DOHH2 (cell line): Measurements from ENCODE around the gene SLC17A3.

ENCODE experiments used
- H3F3A ChIP-seq: fragments of 200-600 bp; sonication (generic), shearing (Covaris generic); 2 replicates; pipeline ENCODE4 v1.6.0; 2016; ENCODE audit warnings: antibody characterized with exemption, mild to moderate bottlenecking; ENCODE audit not compliant: control insufficient read depth, insufficient read depth
- H3K27ac ChIP-seq: fragments of 200-600 bp; sonication (generic); 2 replicates; pipeline ENCODE4 v1.5.1; 2014; ENCODE audit warnings: low read depth, mild to moderate bottlenecking, low read length, moderate library complexity
- H3K27me3 ChIP-seq: fragments of 200-600 bp; sonication (generic); 2 replicates; pipeline ENCODE4 v1.6.1; 2014; ENCODE audit warnings: mild to moderate bottlenecking, low read length, mixed read lengths; ENCODE audit not compliant: control insufficient read depth
- H3K36me3 ChIP-seq: fragments of 200-600 bp; sonication (generic); 2 replicates; pipeline ENCODE4 v1.6.1; 2014; ENCODE audit warnings: mild to moderate bottlenecking, low read length, moderate library complexity, mixed read lengths; ENCODE audit not compliant: control insufficient read depth
- H3K4me1 ChIP-seq: fragments of 200-600 bp; sonication (generic); 2 replicates; pipeline ENCODE4 v1.6.1; 2014; ENCODE audit warnings: mild to moderate bottlenecking, low read length, mixed read lengths; ENCODE audit not compliant: control insufficient read depth
- H3K4me2 ChIP-seq: fragments of 200-600 bp; sonication (generic); 2 replicates; pipeline ENCODE4 v1.6.0; 2014; ENCODE audit warnings: mild to moderate bottlenecking, low read length, moderate library complexity
- H3K4me3 ChIP-seq: fragments of 200-600 bp; sonication (generic); 2 replicates; pipeline ENCODE4 v1.5.1; 2014; ENCODE audit warnings: mild to moderate bottlenecking, low read length, mixed read lengths
- H3K79me2 ChIP-seq: fragments of 200-600 bp; sonication (generic); 2 replicates; pipeline ENCODE4 v1.6.1; 2014; ENCODE audit warnings: mild to moderate bottlenecking, low read length, mixed read lengths; ENCODE audit not compliant: control insufficient read depth
- H3K9me2 ChIP-seq: fragments of 200-600 bp; sonication (generic); replicated peaks from 2 replicates; pipeline ENCODE4 v1.6.1; 2014; ENCODE audit warnings: mild to moderate bottlenecking, low read length, mixed read lengths; ENCODE audit not compliant: control insufficient read depth
- H3K9me3 ChIP-seq: fragments of 200-600 bp; sonication (generic); 2 replicates; pipeline ENCODE4 v1.6.1; 2014; ENCODE audit warnings: antibody characterized with exemption, low read length, mixed read lengths; ENCODE audit not compliant: control insufficient read depth, insufficient read depth
- H4K20me1 ChIP-seq: fragments of 200-600 bp; sonication (generic); 2 replicates; pipeline ENCODE4 v1.6.0; 2014; ENCODE audit warnings: low read depth, mild to moderate bottlenecking, antibody characterized with exemption, low read length, moderate library complexity; ENCODE audit not compliant: control insufficient read depth, insufficient read depth
- EZH2phosphoT487 ChIP-seq: fragments of 200-600 bp; sonication (generic); IDR thresholded peaks from 2 replicates; pipeline ENCODE4 v1.6.1; 2017; ENCODE audit warnings: borderline replicate concordance, mild to moderate bottlenecking, antibody characterized with exemption, low read length, moderate library complexity, mixed read lengths
- TF ChIP-seq, protein P1 (sequence below): fragments of 200-600 bp; sonication (generic); IDR thresholded peaks from one replicate; pipeline ENCODE4 v1.5.1; 2014; ENCODE audit warnings: antibody characterized with exemption, mild to moderate bottlenecking, low read depth, low read length; ENCODE audit not compliant: poor library complexity, severe bottlenecking

The SLC17A3 gene

GRCh38 chr6:25903467-25904099 is 29.5 kb upstream of the SLC17A3 start:
- Histone ChIP-seq H3K36me3 (no peaks in the 10 kb centered on the region), H3F3A (no peaks in the 10 kb centered on the region), H3K79me2 (no peaks in the 10 kb centered on the region), H3K4me3 (no peak overlapping the region), H3K27ac (no peak overlapping the region), H3K9me3 (no peaks in the 10 kb centered on the region), H4K20me1 (no peaks in the 10 kb centered on the region), H3K9me2 (no peaks in the 10 kb centered on the region), H3K4me2 (no peak overlapping the region), H3K27me3 (peaks cover 3% of the 10 kb centered on the region; the same call in 1 of the 2 replicates), H3K4me1 (no peaks in the 10 kb centered on the region)
- TF ChIP-seq, protein P1, sequence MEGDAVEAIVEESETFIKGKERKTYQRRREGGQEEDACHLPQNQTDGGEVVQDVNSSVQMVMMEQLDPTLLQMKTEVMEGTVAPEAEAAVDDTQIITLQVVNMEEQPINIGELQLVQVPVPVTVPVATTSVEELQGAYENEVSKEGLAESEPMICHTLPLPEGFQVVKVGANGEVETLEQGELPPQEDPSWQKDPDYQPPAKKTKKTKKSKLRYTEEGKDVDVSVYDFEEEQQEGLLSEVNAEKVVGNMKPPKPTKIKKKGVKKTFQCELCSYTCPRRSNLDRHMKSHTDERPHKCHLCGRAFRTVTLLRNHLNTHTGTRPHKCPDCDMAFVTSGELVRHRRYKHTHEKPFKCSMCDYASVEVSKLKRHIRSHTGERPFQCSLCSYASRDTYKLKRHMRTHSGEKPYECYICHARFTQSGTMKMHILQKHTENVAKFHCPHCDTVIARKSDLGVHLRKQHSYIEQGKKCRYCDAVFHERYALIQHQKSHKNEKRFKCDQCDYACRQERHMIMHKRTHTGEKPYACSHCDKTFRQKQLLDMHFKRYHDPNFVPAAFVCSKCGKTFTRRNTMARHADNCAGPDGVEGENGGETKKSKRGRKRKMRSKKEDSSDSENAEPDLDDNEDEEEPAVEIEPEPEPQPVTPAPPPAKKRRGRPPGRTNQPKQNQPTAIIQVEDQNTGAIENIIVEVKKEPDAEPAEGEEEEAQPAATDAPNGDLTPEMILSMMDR: no peak
- TF ChIP-seq EZH2phosphoT487: no peak

GRCh38 chr6:25902071-25902470 is 28.0 kb upstream of the SLC17A3 start:
- TF ChIP-seq, protein P1: no peak
- no peak for TF ChIP-seq EZH2phosphoT487
- Histone ChIP-seq H3K4me1 (no peaks in the 10 kb centered on the region), H3K79me2 (no peaks in the 10 kb centered on the region)

DNA sequence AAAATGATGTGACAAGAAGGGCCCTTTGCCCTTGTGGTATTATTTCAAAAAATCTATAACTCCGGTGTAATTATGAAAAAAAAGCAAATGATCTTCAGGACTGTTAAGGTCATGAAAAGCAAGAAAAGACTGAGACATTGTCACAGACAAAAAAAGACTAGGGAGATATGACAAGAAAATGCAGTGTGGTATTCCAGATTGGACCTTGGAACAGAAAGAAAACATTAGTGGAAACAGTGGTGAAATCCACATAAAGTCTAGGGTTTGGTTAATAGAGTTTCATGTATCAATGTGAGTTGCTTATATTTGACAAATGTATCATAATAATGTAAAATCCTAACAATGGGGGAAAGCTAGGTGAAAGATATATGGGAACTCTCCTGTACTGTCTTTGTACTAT is 26.8 kb upstream of the SLC17A3 start:
- H3F3A ChIP-seq: no peaks in the 10 kb centered on the region
- H3K9me2 ChIP-seq: no peaks in the 10 kb centered on the region
- H3K79me2 ChIP-seq: no peaks in the 10 kb centered on the region
- no peaks in the 10 kb centered on the region for H3K36me3 ChIP-seq
- H3K27me3 ChIP-seq: no peaks in the 10 kb centered on the region
- H3K4me2 ChIP-seq: no peak overlapping the region
- no peaks in the 10 kb centered on the region for H3K9me3 ChIP-seq
- H3K4me1 ChIP-seq: no peaks in the 10 kb centered on the region
- no peak overlapping the region for H3K4me3 ChIP-seq
- TF ChIP-seq EZH2phosphoT487: no peak
- TF ChIP-seq, protein P1: no peak
- H4K20me1 ChIP-seq: no peaks in the 10 kb centered on the region
- H3K27ac ChIP-seq: no peak overlapping the region

More at GRCh38 chr6:25902071-25902470, 28.0 kb upstream of the SLC17A3 start:
- Histone ChIP-seq H3K4me2 (no peak overlapping the region), H3K27me3 (no peaks in the 10 kb centered on the region), H3K9me2 (no peaks in the 10 kb centered on the region), H3K36me3 (no peaks in the 10 kb centered on the region), H4K20me1 (no peaks in the 10 kb centered on the region), H3F3A (no peaks in the 10 kb centered on the region), H3K9me3 (no peaks in the 10 kb centered on the region), H3K27ac (no peak overlapping the region), H3K4me3 (no peak overlapping the region)
